NCI-H82 (cell line): Measurements from ENCODE around the gene HDAC7.
"Not testable (repeated sequence)": the region's sequence is repeated elsewhere in the genome, so short reads cannot be mapped to it uniquely, and the experiment has no call there.

ENCODE experiments used
- DNase-seq: peaks from one replicate; lab custom pipeline; 2025; lab: John Stamatoyannopoulos, UW

HDAC7 gene

GRCh38 chr12:47812797-47813510 lies 6.7 kb downstream of the HDAC7 start:
- no peak for DNase-seq

- no peak for DNase-seq
Measured at GRCh38 chr12:47811581-47812484, 7.9 kb downstream of the HDAC7 start.

- DNase-seq: no peak
Measured at GRCh38 chr12:47811072-47811396, 8.7 kb downstream of the HDAC7 start.

GRCh38 chr12:47809518-47809917 lies 10.2 kb downstream of the HDAC7 start:
- not testable (repeated sequence) for DNase-seq

- DNase-seq: no peak
Measured at GRCh38 chr12:47808574-47809365, 10.9 kb downstream of the HDAC7 start.

- peak; percentile 17 for DNase-seq
Measured at GRCh38 chr12:47808050-47808449, 11.7 kb downstream of the HDAC7 start.

- no peak for DNase-seq
Measured at GRCh38 chr12:47807338-47807737, 12.4 kb downstream of the HDAC7 start.

GRCh38 chr12:47805417-47805816 lies 14.3 kb downstream of the HDAC7 start:
- no peak for DNase-seq

GRCh38 chr12:47804171-47804570 lies 15.5 kb downstream of the HDAC7 start:
- DNase-seq: no peak

GRCh38 chr12:47803191-47803875 lies 16.4 kb downstream of the HDAC7 start:
- DNase-seq: no peak

- peak; percentile 26 for DNase-seq
Measured at GRCh38 chr12:47802312-47802711, 17.4 kb downstream of the HDAC7 start.

- DNase-seq: no peak
Measured at GRCh38 chr12:47801904-47802246, 17.8 kb downstream of the HDAC7 start.

- DNase-seq: no peak
Measured at GRCh38 chr12:47801170-47801903, 18.4 kb downstream of the HDAC7 start.

GRCh38 chr12:47800582-47800981 lies 19.1 kb downstream of the HDAC7 start:
- DNase-seq: no peak

- no peak for DNase-seq
Measured at GRCh38 chr12:47799357-47799955, 20.2 kb downstream of the HDAC7 start.

- no peak for DNase-seq
Measured at GRCh38 chr12:47798382-47798948, 21.2 kb downstream of the HDAC7 start.

- DNase-seq: peak; percentile 17
Measured at GRCh38 chr12:47797441-47797840, 22.3 kb downstream of the HDAC7 start.

GRCh38 chr12:47795814-47796411 lies 23.8 kb downstream of the HDAC7 start:
- DNase-seq: no peak

GRCh38 chr12:47795121-47795813 lies 24.4 kb downstream of the HDAC7 start:
- DNase-seq: no peak

- DNase-seq: no peak
Measured at GRCh38 chr12:47794679-47795078, 25.0 kb downstream of the HDAC7 start.
